ENCODE results near the gene SDHAF2. TPM values are rescaled to one million over a fixed set of nuclear protein-coding genes. Genes with fewer than 3 reads are reported as not detected.
A peak's percentile ranks its signal among the peaks of the same experiment; 100 is the strongest.

The SDHAF2 gene
- total RNA-seq, 1 experiment from 2014 or later = 34.0 TPM

GRCh38 chr11:61473370-61474012, 43.6 kb downstream of the SDHAF2 start:
- Histone ChIP-seq H3K9me2 (ENCODE audit: insufficient read depth) (no peaks in the 10 kb centered on the region), H3K4me3 (replicated peaks in 1 of 2; ENCODE audit: low read depth in 1 of 2, low read length in 2 of 2) (no peak overlapping the region), H3K36me3 (ENCODE audit: control insufficient read depth in 1 of 2, insufficient read depth in 2 of 2, low read length in 2 of 2) (no peaks in the 10 kb centered on the region; a peak in 1 of 4 replicates), H3K27me3 (ENCODE audit: insufficient read depth, low read length) (no peaks in the 10 kb centered on the region), H2AFZ (ENCODE audit: low read depth, low read length, poor library complexity, severe bottlenecking) (no peak overlapping the region), H3K9ac (ENCODE audit: low read length) (no peak overlapping the region), H3K9me3 (ENCODE audit: control insufficient read depth in 1 of 2, insufficient read depth in 1 of 2, low read depth in 1 of 2, low read length in 2 of 2) (no peaks in the 10 kb centered on the region), H4K20me1 (ENCODE audit: insufficient read depth) (no peaks in the 10 kb centered on the region), H3K27ac (ENCODE audit: low read depth, low read length) (no peak overlapping the region), H3K4me1 (ENCODE audit: control insufficient read depth in 1 of 2, insufficient read depth in 2 of 2, low read length in 2 of 2) (no peaks in the 10 kb centered on the region), H3K79me2 (ENCODE audit: insufficient read depth, low read length) (no peaks in the 10 kb centered on the region), H3K4me2 (ENCODE audit: low read length) (no peak overlapping the region)
- ATAC-seq = no peak
- no peak for DNase-seq (ENCODE audit: low read depth, low spot score)
- ChIA-PET POLR2A (no interaction called here), CTCF (interaction anchor here (2.5 kb wide), 1 partner anchor 9 kb away, joined by 11 read pairs; no protein-coding TSS in a partner anchor), RAD21 (ENCODE audit: low non-redundant PET in 1 of 2, low total read pairs in 2 of 2, uncharacterized antibody in 2 of 2, unreplicated experiment in 2 of 2) (no interaction called here)
- BruUV-seq (replicated peaks) = no TSS peak
- intact Hi-C loops (cut with micrococcal nuclease) = no loop called here
- TF ChIP-seq JUND (IDR thresholded peaks at IDR 0.05) = no peak

GRCh38 chr11:61474013-61474643, 44.2 kb downstream of the SDHAF2 start:
- Histone ChIP-seq H3K27me3 (ENCODE audit: insufficient read depth, low read length) (no peaks in the 10 kb centered on the region), H4K20me1 (ENCODE audit: insufficient read depth) (no peaks in the 10 kb centered on the region), H3K36me3 (ENCODE audit: control insufficient read depth in 1 of 2, insufficient read depth in 2 of 2, low read length in 2 of 2) (no peaks in the 10 kb centered on the region; a peak in 1 of 4 replicates), H3K4me3 (replicated peaks in 1 of 2; ENCODE audit: low read depth in 1 of 2, low read length in 2 of 2) (no peak overlapping the region), H3K79me2 (ENCODE audit: insufficient read depth, low read length) (no peaks in the 10 kb centered on the region), H3K9me3 (ENCODE audit: control insufficient read depth in 1 of 2, insufficient read depth in 1 of 2, low read depth in 1 of 2, low read length in 2 of 2) (no peaks in the 10 kb centered on the region), H3K27ac (ENCODE audit: low read depth, low read length) (no peak overlapping the region), H3K4me2 (ENCODE audit: low read length) (no peak overlapping the region), H2AFZ (ENCODE audit: low read depth, low read length, poor library complexity, severe bottlenecking) (no peak overlapping the region), H3K9ac (ENCODE audit: low read length) (no peak overlapping the region), H3K4me1 (ENCODE audit: control insufficient read depth in 1 of 2, insufficient read depth in 2 of 2, low read length in 2 of 2) (no peaks in the 10 kb centered on the region), H3K9me2 (ENCODE audit: insufficient read depth) (no peaks in the 10 kb centered on the region)
- ATAC-seq (no peak), DNase-seq (ENCODE audit: low read depth, low spot score) (no peak)
- TF ChIP-seq SRF (IDR thresholded peaks at IDR 0.05; ENCODE audit: low read depth) = no peak
- TF ChIP-seq CTCF (IDR thresholded peaks at IDR 0.05 in 2 of 3, conservative IDR thresholded peaks at IDR 0.05 in 1 of 3; ENCODE audit: borderline replicate concordance in 1 of 3, insufficient read depth in 1 of 3, low read depth in 2 of 3, low read length in 2 of 3) = no peak
- ChIA-PET CTCF (interaction anchor here (2.5 kb wide), 1 partner anchor 8 kb away, joined by 11 read pairs; no protein-coding TSS in a partner anchor), POLR2A (no interaction called here), RAD21 (ENCODE audit: low non-redundant PET in 1 of 2, low total read pairs in 2 of 2, uncharacterized antibody in 2 of 2, unreplicated experiment in 2 of 2) (no interaction called here)
- intact Hi-C loops (cut with micrococcal nuclease) = no loop called here
- BruUV-seq (replicated peaks) = TSS peak; percentile 30
